HG02759 (cell line): Measurements from ENCODE around the gene ARHGDIB.

Source experiments
- ATAC-seq: cut with Tn5 transposase; IDR thresholded peaks from one replicate; pipeline ENCODE4 v1.9.1; 2021; ENCODE audit warnings: mild to moderate bottlenecking, moderate library complexity; ENCODE audit not compliant: unreplicated experiment

ARHGDIB gene

GRCh38 chr12:14901228-14901562 is 60.2 kb downstream of the ARHGDIB start:
- ATAC-seq = no peak

GRCh38 chr12:14900521-14901227 is 60.7 kb downstream of the ARHGDIB start:
- no peak for ATAC-seq

GRCh38 chr12:14896521-14897169 is 64.8 kb downstream of the ARHGDIB start:
- ATAC-seq = no peak

- ATAC-seq = no peak
Observed at GRCh38 chr12:14893506-14894250, 67.7 kb downstream of the ARHGDIB start.

GRCh38 chr12:14892726-14893505 is 68.5 kb downstream of the ARHGDIB start:
- no peak for ATAC-seq
